RWPE2 (cell line): Measurements from ENCODE around the gene ARFGEF3.

Experiments used
- ATAC-seq: fragments of 200-7000 bp; cut with Tn5 transposase; 3 replicates; pipeline ENCODE4 v1.9.1; 2021; ENCODE audit warnings: low read depth
- DNase-seq: peaks from one replicate; pipeline ENCODE4 v3.0.0-alpha.2; 2020; ENCODE audit warnings: low spot score
- H3K27ac ChIP-seq: fragments of 450-650 bp; 2 replicates; pipeline ENCODE4 v1.5.1; 2017; ENCODE audit warnings: mild to moderate bottlenecking; ENCODE audit not compliant: poor library complexity, severe bottlenecking
- H3K27me3 ChIP-seq: fragments of 250-450 bp; sonication (Bioruptor Pico); 2 replicates; pipeline ENCODE4 v1.5.1; 2021; ENCODE audit warnings: mild to moderate bottlenecking, moderate library complexity; ENCODE audit not compliant: insufficient read depth, poor library complexity, severe bottlenecking
- H3K36me3 ChIP-seq: fragments of 250-450 bp; sonication (Bioruptor Pico); 2 replicates; pipeline ENCODE4 v1.5.1; 2020; ENCODE audit warnings: low read depth, mild to moderate bottlenecking, moderate library complexity
- H3K4me1 ChIP-seq: fragments of 250-450 bp; sonication (Bioruptor Pico); 2 replicates; pipeline ENCODE4 v1.5.1; 2021; ENCODE audit warnings: mild to moderate bottlenecking, moderate library complexity; ENCODE audit not compliant: insufficient read depth, poor library complexity, severe bottlenecking
- H3K4me3 ChIP-seq: fragments of 250-450 bp; sonication (Bioruptor Pico); 2 replicates; pipeline ENCODE4 v1.5.1; 2021; ENCODE audit warnings: mild to moderate bottlenecking, moderate library complexity; ENCODE audit not compliant: severe bottlenecking
- H3K9me3 ChIP-seq: fragments of 250-450 bp; sonication (Bioruptor Pico); 2 replicates; pipeline ENCODE4 v1.5.1; 2021; ENCODE audit warnings: mild to moderate bottlenecking, moderate library complexity; ENCODE audit not compliant: severe bottlenecking
- CTCF ChIP-seq: fragments of 450-650 bp; IDR thresholded peaks from one replicate; pipeline ENCODE4 v1.5.1; 2017; ENCODE audit warnings: mild to moderate bottlenecking, moderate library complexity; ENCODE audit not compliant: poor library complexity, severe bottlenecking

ARFGEF3 gene

GRCh38 chr6:138146544-138146943 is 15.2 kb upstream of the ARFGEF3 start:
- H3K4me1 ChIP-seq: no peaks in the 10 kb centered on the region
- no peak for ATAC-seq
- no peaks in the 10 kb centered on the region for H3K9me3 ChIP-seq
- no peak for DNase-seq
- TF ChIP-seq CTCF: no peak
- H3K27ac ChIP-seq: no peak overlapping the region
- H3K27me3 ChIP-seq: peaks cover 8% of the 10 kb centered on the region
- no peaks in the 10 kb centered on the region for H3K36me3 ChIP-seq
- H3K4me3 ChIP-seq: no peak overlapping the region

DNA sequence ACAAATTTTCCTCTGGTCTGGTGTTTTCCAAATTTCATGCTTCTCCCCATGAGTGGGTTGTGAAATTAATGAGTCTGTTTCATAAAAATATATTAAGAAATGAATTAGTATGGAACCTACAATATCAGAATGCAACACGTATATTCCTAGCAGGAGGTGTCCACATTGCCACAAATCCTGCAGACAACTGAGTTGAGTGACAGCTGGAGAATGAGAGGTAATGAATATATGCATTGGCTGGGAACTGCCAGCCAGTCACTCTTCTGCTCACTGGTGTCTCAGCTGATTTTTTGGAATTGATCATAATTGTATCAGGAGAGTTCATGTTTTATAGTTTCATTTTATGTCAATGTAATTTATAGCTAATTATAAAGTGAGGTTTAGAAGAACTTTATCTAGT is 6.3 kb upstream of the ARFGEF3 start:
- DNase-seq: no peak
- Histone ChIP-seq H3K27me3 (peaks cover 8% of the 10 kb centered on the region), H3K4me1 (no peaks in the 10 kb centered on the region), H3K9me3 (no peaks in the 10 kb centered on the region), H3K36me3 (no peaks in the 10 kb centered on the region), H3K27ac (no peak overlapping the region), H3K4me3 (no peak overlapping the region)
- no peak for ATAC-seq
- TF ChIP-seq CTCF: no peak

DNA sequence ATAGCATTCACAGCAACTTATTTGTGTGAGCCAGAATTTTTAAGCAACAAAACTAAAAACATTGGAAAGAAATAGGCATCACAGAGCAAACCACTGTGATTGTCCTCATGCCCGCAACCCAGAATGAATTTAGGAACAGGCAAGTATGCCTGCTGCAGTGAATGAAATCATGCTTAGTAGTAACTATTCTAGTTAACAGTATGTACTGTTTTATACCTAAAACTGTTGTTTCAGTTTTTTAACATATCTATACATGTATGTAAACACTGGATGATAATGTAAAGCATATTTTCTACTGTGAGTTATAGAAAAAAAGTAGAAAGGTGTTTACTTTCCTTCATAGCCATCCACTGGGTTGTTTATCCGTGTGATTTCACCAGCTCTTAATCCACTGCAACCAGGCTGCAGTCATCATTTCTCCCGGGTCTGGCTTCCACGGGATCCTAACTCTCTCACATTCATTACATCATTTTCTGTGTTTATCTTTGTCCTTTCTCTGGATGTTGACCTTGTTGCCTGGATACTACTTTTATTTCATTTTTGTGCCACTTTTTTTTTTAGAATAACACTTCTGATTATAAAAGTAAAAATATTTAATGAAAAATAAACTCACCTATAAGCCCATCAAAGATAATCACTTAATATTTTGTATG is 3.6 kb upstream of the ARFGEF3 start:
- DNase-seq: no peak
- Histone ChIP-seq H3K36me3 (no peaks in the 10 kb centered on the region), H3K4me3 (no peak overlapping the region), H3K27me3 (peaks cover 19% of the 10 kb centered on the region), H3K4me1 (no peaks in the 10 kb centered on the region), H3K9me3 (no peaks in the 10 kb centered on the region), H3K27ac (no peak overlapping the region)
- no peak for ATAC-seq
- no peak for TF ChIP-seq CTCF

GRCh38 chr6:138159246-138159645 is 2.5 kb upstream of the ARFGEF3 start:
- Histone ChIP-seq H3K9me3 (no peaks in the 10 kb centered on the region), H3K27ac (no peak overlapping the region), H3K36me3 (no peaks in the 10 kb centered on the region), H3K4me3 (no peak overlapping the region), H3K27me3 (peaks cover 19% of the 10 kb centered on the region), H3K4me1 (no peaks in the 10 kb centered on the region)
- TF ChIP-seq CTCF: no peak
- ATAC-seq: no peak
- no peak for DNase-seq

DNA sequence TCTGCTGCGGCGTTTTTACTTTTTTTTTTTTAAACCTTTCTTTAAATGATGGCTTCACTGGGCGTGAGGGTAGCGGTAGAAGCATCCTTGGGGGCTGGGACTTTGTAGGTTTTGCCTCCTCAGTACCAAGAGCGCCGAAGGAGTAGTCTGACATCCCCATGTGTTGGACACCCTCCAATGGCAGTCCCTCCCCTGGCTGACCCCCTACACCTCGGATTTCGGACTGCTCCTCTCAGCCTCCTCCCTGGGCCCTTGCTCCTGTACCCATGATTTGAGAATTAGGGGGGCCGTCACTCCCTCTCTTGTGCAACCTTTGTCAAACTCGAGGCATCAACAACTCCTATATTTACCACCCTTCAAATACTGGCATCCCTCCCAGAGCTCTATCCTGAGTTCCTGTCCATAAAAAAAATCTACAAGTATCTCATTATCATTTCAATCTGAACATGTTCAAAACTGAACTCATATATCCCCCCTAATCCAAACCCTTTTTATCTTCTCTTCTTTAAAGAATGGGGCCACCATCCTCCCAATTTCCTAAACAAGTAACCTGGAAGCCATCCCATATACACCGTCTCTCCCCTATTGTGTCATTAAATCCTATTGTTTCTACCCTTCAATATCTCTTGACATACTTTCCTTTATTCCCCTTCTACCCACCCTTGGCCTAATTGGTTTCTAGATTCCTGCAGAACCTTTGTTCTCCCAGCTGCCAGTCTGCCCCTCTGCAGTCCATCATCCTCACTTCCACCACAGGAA is 1.2 kb upstream of the ARFGEF3 start:
- Histone ChIP-seq H3K4me1 (no peaks in the 10 kb centered on the region), H3K9me3 (no peaks in the 10 kb centered on the region), H3K27me3 (peaks cover 16% of the 10 kb centered on the region), H3K4me3 (no peak overlapping the region), H3K36me3 (no peaks in the 10 kb centered on the region), H3K27ac (no peak overlapping the region)
- DNase-seq (no peak), ATAC-seq (no peak)
- no peak for TF ChIP-seq CTCF
